Measurements from ENCODE around the gene C8G. TPM values are rescaled to one million over a fixed set of nuclear protein-coding genes. Genes with fewer than 3 reads are reported as not detected.

C8G gene
- total and polyA plus RNA-seq, 2 of the 4 experiments (the other 2 are of a cell fraction) = 0.80 TPM; not detected in 1

DNA sequence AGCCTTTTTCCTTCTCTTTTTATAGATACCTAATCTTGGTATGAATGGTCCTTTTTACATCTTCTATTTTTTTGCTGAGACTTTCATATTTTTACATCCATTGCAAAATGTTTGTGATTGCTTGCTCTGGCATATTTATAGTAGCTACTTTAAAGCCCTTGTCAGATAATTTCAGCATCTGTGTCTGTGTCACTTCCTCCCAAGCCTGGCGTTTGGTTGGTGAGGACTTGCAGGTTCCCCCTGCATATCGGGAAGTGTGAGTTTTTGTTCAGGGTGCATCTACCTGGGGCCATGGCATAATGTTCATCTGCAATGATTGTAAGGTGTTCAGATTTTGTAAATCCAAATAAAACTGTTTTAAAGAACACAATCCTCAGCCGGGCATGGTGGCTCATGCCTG, 9.4 kb upstream of the C8G start:
- no TSS peak for BruUV-seq (replicated peaks)
- H3K23ac ChIP-seq (ENCODE audit: low read depth, low read length) = no peak overlapping the region
- in situ Hi-C loops (cut with MboI; ENCODE audit: low sequenced_read_pairs) (no loop called here), intact Hi-C loops (cut with micrococcal nuclease) (no loop called here), dilution Hi-C loops (cut with HindIII; ENCODE audit: low sequenced_read_pairs, unreplicated experiment) (no loop called here)
- WGBS, 2 experiments (ENCODE audit: extremely low coverage in 2 of 2, insufficient read length in 1 of 2) = no CpG with 5 or more reads among the region's 3 CpGs
- no peak overlapping the region for H3K4me3 ChIP-seq (ENCODE audit: insufficient read depth, low read depth, low read length)
- H4K5ac ChIP-seq (ENCODE audit: low read depth, low read length) = no peak overlapping the region
- DNase-seq (no peak), ATAC-seq (ENCODE audit: low read depth) (no peak)
- H3K27ac ChIP-seq (ENCODE audit: insufficient read depth, low read length) = no peak overlapping the region
- H3K9me1 ChIP-seq (ENCODE audit: insufficient read depth, low read length) = peaks cover 4% of the 10 kb centered on the region; the same call in 1 of the 2 replicates
- peaks cover 7% of the 10 kb centered on the region for H4K20me1 ChIP-seq (ENCODE audit: insufficient read depth, low read length)
- no peak overlapping the region for H3K4ac ChIP-seq (ENCODE audit: low read depth, low read length)
- H4K91ac ChIP-seq (ENCODE audit: insufficient read depth, low read depth, low read length) = no peak overlapping the region
- ChIA-PET POLR2A (ENCODE audit: unreplicated experiment) (no interaction called here), CTCF (no interaction called here)
- H3K9ac ChIP-seq (ENCODE audit: low read depth, low read length) = no peak overlapping the region
- no peak overlapping the region for H2BK20ac ChIP-seq (ENCODE audit: low read depth, low read length)
- no peak overlapping the region for H2AK9ac ChIP-seq (replicated peaks; ENCODE audit: low read depth, low read length, poor library complexity)
- peaks cover 13 to 29% of the 10 kb centered on the region in 2 experiments; a peak in 3 of 4 replicates for H3K79me1 ChIP-seq (ENCODE audit: low read depth in 1 of 2, low read length in 2 of 2)
- no peak overlapping the region for H3K14ac ChIP-seq (replicated peaks; ENCODE audit: low read depth, low read length)
- H2BK5ac ChIP-seq (ENCODE audit: low read depth, low read length, poor library complexity, severe bottlenecking) = no peak overlapping the region
- H3K36me3 ChIP-seq (ENCODE audit: control insufficient read depth, insufficient read depth, low read length) = peaks cover 24% of the 10 kb centered on the region
- H2BK15ac ChIP-seq (ENCODE audit: low read depth, low read length) = no peak overlapping the region
- H3K56ac ChIP-seq (ENCODE audit: extremely low read depth, insufficient read depth, low read length) = no peak overlapping the region
- no peak overlapping the region for H2AFZ ChIP-seq (replicated peaks; ENCODE audit: low read length, poor library complexity)
- no peak overlapping the region for H2BK120ac ChIP-seq (ENCODE audit: low read depth, low read length)
- H3K27me3 ChIP-seq (ENCODE audit: control insufficient read depth, insufficient read depth, low read length) = no peaks in the 10 kb centered on the region
- no peak for TF ChIP-seq FOS (IDR thresholded peaks at IDR 0.05; ENCODE audit: low read depth, low read length)
- TF ChIP-seq, protein P1, sequence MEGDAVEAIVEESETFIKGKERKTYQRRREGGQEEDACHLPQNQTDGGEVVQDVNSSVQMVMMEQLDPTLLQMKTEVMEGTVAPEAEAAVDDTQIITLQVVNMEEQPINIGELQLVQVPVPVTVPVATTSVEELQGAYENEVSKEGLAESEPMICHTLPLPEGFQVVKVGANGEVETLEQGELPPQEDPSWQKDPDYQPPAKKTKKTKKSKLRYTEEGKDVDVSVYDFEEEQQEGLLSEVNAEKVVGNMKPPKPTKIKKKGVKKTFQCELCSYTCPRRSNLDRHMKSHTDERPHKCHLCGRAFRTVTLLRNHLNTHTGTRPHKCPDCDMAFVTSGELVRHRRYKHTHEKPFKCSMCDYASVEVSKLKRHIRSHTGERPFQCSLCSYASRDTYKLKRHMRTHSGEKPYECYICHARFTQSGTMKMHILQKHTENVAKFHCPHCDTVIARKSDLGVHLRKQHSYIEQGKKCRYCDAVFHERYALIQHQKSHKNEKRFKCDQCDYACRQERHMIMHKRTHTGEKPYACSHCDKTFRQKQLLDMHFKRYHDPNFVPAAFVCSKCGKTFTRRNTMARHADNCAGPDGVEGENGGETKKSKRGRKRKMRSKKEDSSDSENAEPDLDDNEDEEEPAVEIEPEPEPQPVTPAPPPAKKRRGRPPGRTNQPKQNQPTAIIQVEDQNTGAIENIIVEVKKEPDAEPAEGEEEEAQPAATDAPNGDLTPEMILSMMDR (conservative IDR thresholded peaks at IDR 0.05; ENCODE audit: low read depth, low read length) = no peak
- no peak for TF ChIP-seq MAFK (IDR thresholded peaks at IDR 0.05; ENCODE audit: low read depth, low read length)
- TF ChIP-seq CEBPB (IDR thresholded peaks at IDR 0.05; ENCODE audit: low read depth, low read length) = no peak
- TF ChIP-seq, protein P2, sequence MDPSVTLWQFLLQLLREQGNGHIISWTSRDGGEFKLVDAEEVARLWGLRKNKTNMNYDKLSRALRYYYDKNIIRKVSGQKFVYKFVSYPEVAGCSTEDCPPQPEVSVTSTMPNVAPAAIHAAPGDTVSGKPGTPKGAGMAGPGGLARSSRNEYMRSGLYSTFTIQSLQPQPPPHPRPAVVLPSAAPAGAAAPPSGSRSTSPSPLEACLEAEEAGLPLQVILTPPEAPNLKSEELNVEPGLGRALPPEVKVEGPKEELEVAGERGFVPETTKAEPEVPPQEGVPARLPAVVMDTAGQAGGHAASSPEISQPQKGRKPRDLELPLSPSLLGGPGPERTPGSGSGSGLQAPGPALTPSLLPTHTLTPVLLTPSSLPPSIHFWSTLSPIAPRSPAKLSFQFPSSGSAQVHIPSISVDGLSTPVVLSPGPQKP (IDR thresholded peaks at IDR 0.05; ENCODE audit: borderline replicate concordance, low read depth, low read length) = no peak
- no peak for TF ChIP-seq POLR2A (IDR thresholded peaks at IDR 0.05; ENCODE audit: low read depth, low read length)
- TF ChIP-seq RCOR1 (IDR thresholded peaks at IDR 0.05; ENCODE audit: insufficient replicate concordance, low read length) = no peak
- H4K8ac ChIP-seq (ENCODE audit: low read depth in 2 of 2, low read length in 2 of 2) = no peak overlapping the region
- H3K18ac ChIP-seq (ENCODE audit: low read depth, low read length) = no peak overlapping the region
- no peak overlapping the region for H2AK5ac ChIP-seq (ENCODE audit: low read depth, low read length)
- H3K4me2 ChIP-seq (ENCODE audit: low read depth, low read length) = no peak overlapping the region
- no peaks in the 10 kb centered on the region for H3K4me1 ChIP-seq (ENCODE audit: control insufficient read depth, insufficient read depth, low read length)
- H3K9me3 ChIP-seq (ENCODE audit: control insufficient read depth, insufficient read depth, low read length) = no peaks in the 10 kb centered on the region

Measured in IMR-90 (cell line).